Measurements from ENCODE around the gene PUDP.

The PUDP gene

GRCh38 chrX:7168371-7168770, 20.4 kb upstream of the PUDP start:
- TF ChIP-seq CTCF (IDR thresholded peaks at IDR 0.05; ENCODE audit: low read depth, low read length, poor library complexity, severe bottlenecking) (no peak), EZH2phosphoT487 (IDR thresholded peaks at IDR 0.05; ENCODE audit: borderline replicate concordance, low read length) (no peak)
- Histone ChIP-seq H3K4me1 (ENCODE audit: control insufficient read depth, low read length) (peaks cover 8% of the 10 kb centered on the region), H3F3A (ENCODE audit: control insufficient read depth, insufficient read depth) (no peaks in the 10 kb centered on the region), H3K27ac (ENCODE audit: low read depth, low read length) (no peak overlapping the region), H3K36me3 (ENCODE audit: control insufficient read depth, low read length) (no peaks in the 10 kb centered on the region), H3K4me2 (ENCODE audit: low read length) (no peak overlapping the region), H3K27me3 (ENCODE audit: control insufficient read depth, low read length) (no peaks in the 10 kb centered on the region), H3K9me2 (replicated peaks; ENCODE audit: control insufficient read depth, low read length) (no peaks in the 10 kb centered on the region), H4K20me1 (ENCODE audit: control insufficient read depth, insufficient read depth, low read depth, low read length) (no peaks in the 10 kb centered on the region), H3K4me3 (ENCODE audit: low read length) (no peak overlapping the region), H3K9me3 (ENCODE audit: control insufficient read depth, insufficient read depth, low read length) (no peaks in the 10 kb centered on the region), H3K79me2 (ENCODE audit: control insufficient read depth, low read length) (no peaks in the 10 kb centered on the region)

GRCh38 chrX:7164174-7164573, 16.2 kb upstream of the PUDP start:
- Histone ChIP-seq H4K20me1 (ENCODE audit: control insufficient read depth, insufficient read depth, low read depth, low read length) (no peaks in the 10 kb centered on the region), H3K27ac (ENCODE audit: low read depth, low read length) (no peak overlapping the region), H3K27me3 (ENCODE audit: control insufficient read depth, low read length) (no peaks in the 10 kb centered on the region), H3K9me2 (replicated peaks; ENCODE audit: control insufficient read depth, low read length) (no peaks in the 10 kb centered on the region), H3F3A (ENCODE audit: control insufficient read depth, insufficient read depth) (no peaks in the 10 kb centered on the region), H3K9me3 (ENCODE audit: control insufficient read depth, insufficient read depth, low read length) (no peaks in the 10 kb centered on the region), H3K4me3 (ENCODE audit: low read length) (no peak overlapping the region), H3K4me2 (ENCODE audit: low read length) (no peak overlapping the region), H3K36me3 (ENCODE audit: control insufficient read depth, low read length) (no peaks in the 10 kb centered on the region), H3K79me2 (ENCODE audit: control insufficient read depth, low read length) (no peaks in the 10 kb centered on the region), H3K4me1 (ENCODE audit: control insufficient read depth, low read length) (peaks cover 11% of the 10 kb centered on the region)
- TF ChIP-seq EZH2phosphoT487 (IDR thresholded peaks at IDR 0.05; ENCODE audit: borderline replicate concordance, low read length) = no peak
- peak; percentile 12 for TF ChIP-seq CTCF (IDR thresholded peaks at IDR 0.05; ENCODE audit: low read depth, low read length, poor library complexity, severe bottlenecking)

- Histone ChIP-seq H3K36me3 (ENCODE audit: control insufficient read depth, low read length) (no peaks in the 10 kb centered on the region), H3K79me2 (ENCODE audit: control insufficient read depth, low read length) (no peaks in the 10 kb centered on the region), H3K4me2 (ENCODE audit: low read length) (no peak overlapping the region), H3K4me3 (ENCODE audit: low read length) (no peak overlapping the region), H4K20me1 (ENCODE audit: control insufficient read depth, insufficient read depth, low read depth, low read length) (no peaks in the 10 kb centered on the region), H3K9me2 (replicated peaks; ENCODE audit: control insufficient read depth, low read length) (no peaks in the 10 kb centered on the region), H3F3A (ENCODE audit: control insufficient read depth, insufficient read depth) (no peaks in the 10 kb centered on the region), H3K9me3 (ENCODE audit: control insufficient read depth, insufficient read depth, low read length) (no peaks in the 10 kb centered on the region), H3K27me3 (ENCODE audit: control insufficient read depth, low read length) (no peaks in the 10 kb centered on the region), H3K27ac (ENCODE audit: low read depth, low read length) (no peak overlapping the region), H3K4me1 (ENCODE audit: control insufficient read depth, low read length) (peaks cover 11% of the 10 kb centered on the region)
- no peak for TF ChIP-seq EZH2phosphoT487 (IDR thresholded peaks at IDR 0.05; ENCODE audit: borderline replicate concordance, low read length)
- TF ChIP-seq CTCF (IDR thresholded peaks at IDR 0.05; ENCODE audit: low read depth, low read length, poor library complexity, severe bottlenecking) = no peak
Observed at GRCh38 chrX:7163146-7163677, 15.3 kb upstream of the PUDP start.

Measured in DOHH2 (cell line).